GM21515 (cell line): Measurements from ENCODE around the gene IL17RA.

Source experiments
- ATAC-seq: cut with Tn5 transposase; IDR thresholded peaks from one replicate; pipeline ENCODE4 v1.9.1; 2021; ENCODE audit not compliant: unreplicated experiment

Gene IL17RA

DNA sequence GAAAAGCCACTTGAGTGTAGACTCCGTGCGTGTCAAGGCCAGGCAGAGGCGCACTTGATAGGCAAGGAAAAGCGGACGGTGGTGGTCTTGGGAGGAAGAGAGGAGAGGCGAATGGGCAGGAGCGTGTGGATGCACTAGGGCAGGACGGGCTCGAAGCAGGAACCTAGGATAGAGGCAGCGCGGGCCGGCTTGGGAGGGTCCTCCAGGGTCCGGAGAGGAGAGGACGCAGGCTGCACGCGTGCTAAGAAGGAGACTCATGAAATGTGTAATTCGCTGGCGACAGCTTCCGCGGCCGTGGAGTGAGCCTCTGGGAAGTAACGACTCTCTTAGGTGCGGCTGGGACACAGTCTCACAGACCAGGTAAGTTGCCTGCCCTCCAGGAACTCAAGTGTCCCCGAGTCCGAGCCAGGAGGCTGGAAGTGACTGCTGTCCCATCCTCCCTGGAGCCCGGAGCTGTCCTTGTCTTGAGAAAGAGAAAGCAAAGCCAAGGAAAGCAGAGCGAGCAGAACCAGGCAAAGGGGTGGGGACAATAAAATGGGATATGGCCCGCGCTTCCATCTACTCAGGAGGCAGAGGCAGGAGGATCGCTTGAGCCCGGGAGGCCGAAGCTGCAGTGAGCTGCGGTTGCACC, 874 bp upstream of the IL17RA start:
- no peak for ATAC-seq

DNA sequence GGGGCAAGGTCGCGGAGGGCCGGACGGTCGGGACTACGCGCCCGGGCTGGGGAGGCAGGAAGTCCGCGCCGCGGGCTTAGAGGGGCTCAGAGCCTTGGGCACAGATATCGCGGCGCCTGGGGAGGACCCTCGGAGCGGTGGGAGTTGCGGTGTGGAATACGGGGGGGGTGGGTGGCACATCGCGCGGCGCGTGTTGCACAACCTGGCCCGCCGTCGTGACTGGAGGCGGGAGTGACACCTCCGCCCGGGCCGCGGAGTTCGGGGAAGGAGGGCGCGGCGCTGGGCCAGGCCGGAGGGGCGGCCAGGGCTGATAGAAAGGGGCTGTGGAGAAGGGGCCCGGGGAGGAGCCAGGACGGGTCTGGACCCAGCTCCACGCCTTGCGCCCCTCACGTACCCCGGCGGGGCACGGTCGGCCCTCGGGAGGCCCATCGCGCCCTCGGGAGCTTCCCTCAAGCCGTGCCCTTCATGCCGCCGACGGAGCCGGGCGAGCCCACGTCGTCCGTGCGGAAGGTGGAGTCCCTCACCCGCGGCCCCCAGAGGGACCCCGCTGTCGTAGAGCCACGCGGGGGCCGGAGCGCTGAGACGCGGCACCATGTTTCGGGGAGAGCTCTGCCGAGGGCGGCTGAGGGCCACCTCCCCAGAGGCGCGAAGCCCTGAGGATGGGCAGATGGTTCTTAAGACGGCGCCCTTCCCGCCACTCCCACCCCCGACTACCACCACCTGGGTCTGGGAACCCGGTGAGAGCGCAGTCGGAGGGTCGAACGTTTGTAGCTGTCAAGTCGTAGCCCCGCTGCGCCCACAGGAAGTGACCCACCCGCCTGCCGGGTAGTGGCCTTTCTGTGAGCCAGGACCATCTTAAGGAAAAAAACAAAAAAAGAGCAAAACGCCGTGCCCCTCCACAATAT, 729 bp downstream of the IL17RA start:
- no peak for ATAC-seq

DNA sequence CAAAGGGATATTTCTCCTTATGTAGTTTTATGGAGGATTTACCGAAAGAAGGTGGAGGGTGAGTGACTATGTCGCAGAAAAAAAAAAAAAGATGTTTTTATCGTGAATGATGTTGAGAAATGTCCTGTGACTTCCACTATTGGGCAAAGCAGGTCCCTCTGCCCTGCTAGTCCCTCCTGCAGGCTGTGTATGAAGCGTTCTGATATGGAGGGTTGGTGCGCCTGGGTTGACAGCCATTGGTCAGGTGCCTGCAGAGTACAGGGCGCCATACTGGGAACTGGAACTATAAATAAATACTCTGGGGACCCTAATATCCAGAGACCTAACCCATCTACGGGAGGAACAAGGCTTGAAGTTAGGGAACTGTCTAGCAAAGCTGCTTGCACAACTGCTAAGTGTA, 1.5 kb downstream of the IL17RA start:
- no peak for ATAC-seq

DNA sequence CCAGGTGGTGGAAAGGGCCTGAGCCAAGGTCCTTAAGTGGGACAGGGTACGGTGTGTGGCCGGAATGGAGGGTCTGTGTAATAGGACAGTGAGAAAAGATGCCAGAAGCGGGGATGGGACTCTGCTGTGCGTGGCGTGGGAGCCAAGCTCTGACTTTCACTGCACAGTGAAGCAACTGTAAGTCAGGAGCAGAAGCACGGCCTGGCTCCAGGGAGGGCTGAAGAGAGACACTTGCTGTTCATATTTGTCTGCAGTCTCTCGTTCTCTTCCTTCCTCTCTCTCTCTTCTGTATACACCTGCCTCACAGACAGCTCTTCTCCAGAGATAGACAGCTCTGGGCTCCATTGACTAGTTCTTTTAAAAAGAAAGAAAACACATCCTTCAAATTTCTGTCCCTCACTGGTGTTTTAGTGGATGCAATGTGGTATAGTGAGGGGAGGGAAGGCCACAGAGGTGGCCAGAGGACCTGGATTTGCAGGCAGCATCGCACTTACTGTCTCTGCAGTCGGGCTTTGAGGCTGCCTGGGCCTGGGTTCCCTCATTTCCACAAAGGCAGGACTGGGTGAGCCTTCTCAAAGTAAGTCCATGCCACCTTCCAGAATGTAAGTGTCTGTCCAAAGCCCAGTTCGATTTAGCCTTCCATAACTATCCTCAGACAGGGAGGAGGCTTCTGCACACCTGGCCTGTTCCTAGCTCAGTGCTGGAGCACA, 2.1 kb downstream of the IL17RA start:
- no peak for ATAC-seq

DNA sequence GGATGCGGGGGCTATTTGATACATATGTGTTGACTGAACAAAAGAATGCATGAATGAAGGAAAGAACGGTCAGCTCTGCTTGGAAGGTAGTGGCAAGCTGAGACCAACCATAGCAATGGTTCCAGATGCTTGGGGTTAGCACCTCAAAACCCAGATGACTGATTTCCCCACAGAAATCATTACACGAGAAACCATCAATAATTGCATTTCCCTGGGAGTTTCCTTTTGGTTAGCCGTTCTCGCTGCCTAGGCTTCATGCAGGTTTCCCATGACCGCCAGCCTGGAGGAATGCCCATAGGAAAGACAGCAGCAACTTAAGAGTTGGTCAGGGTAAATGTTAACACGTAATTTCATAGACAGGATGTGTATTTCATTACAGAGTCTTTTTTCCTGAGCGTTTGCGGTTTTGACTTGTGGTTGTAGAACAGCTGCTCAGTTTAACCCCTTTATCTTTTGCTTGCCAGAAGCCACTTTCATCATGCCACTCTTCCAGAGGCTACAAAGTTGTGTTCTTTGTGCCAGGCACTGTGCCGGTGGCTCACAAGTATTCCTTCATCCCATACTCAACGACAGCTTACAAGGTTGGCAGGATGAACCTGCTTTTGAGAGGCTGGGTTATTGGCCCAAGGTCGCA, 2.8 kb downstream of the IL17RA start:
- ATAC-seq, result peak; percentile 37

DNA sequence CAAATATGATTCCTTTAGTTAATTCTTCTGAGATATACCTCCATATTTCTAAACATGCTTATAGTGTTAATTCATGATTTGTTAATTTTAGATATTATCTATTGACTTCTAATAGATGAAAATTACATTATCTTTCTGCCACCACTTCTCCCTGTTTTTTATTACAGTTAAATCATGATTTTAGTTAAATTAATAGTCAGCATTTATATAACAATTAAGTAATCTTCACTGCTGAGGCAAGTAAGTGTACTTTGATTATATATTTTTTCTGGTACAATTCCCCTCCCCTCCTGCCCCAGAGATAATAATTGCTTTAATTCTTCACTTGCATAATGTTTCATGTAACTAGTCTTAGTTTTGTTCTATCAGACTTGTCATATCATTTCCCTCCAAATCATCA, 5.8 kb downstream of the IL17RA start:
- no peak for ATAC-seq

DNA sequence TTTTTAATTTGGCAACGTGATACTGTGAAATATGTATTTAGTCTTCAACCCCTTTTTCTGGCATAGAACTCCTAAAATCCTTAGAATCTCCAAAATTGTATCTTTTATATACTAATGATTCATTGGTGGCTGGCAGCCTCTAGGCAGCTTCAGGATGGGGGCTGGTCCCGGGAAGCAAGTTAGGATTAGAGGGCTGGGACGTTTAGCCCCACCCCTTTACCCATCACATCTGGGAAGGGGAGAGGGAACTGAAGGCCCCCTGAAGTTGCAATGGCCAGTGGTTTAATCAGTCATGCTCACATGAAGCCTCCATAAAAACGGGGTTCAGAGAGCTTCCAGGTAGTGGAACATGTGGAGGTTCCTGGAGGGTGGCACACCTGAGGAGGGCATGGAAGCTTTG, 7.1 kb downstream of the IL17RA start:
- ATAC-seq, result no peak

DNA sequence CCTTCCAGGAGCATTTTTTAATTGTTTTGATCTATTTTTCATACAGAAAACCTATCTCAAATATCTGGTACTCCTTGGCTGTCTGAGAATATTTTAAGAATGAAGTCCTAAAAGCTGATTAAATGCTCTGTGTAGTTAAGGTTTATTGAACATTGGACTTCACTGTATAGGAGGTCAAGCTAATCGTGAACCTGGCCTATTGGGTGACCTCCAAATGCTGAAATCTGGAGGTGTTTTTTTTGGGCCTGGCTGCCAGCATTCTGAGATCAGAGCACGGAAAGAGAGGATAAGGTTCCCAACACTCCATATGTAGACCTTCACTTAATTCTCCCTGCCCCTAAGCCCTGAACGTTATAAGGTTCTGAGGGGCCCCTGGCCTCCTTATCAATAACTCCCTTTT, 8.3 kb downstream of the IL17RA start:
- ATAC-seq, result no peak

DNA sequence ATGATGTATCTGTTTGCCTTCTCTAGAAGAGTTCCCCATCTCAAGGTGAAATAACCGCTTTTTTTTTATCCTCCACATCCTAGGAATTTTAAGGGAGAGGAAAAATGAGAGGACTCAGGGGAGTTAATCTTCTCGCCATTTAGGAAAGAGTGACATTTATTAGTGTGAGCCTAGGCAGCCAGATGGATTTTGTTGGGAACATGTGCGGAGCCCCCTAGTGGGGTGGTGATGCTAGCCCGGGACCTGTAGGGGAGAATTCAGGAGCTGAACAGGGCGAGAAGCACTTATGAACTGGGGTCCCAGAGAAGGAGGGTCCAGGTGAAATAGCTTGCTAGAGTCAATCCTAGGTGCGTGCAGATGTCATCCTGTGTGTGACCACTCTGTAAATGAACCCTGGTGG, 10.7 kb downstream of the IL17RA start:
- ATAC-seq, result no peak

DNA sequence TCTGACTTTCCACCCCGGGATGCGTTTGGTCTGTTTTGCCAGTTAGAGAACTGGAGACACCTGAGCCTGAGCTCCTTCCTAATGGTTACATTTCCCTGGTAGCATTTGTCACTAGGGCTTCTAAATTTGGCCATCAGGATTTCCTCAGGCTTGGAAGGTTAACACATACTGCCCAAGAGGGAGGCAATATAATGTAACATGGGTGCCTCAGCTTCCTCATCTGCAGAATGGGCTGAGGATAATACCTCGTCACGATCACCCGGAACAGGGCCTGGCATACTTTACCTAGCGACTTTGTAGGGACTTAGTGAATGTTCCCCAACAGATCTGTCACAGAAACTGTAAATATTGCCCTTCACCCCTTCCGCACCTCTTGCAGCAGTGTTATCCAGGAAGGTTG, 11.3 kb downstream of the IL17RA start:
- no peak for ATAC-seq

DNA sequence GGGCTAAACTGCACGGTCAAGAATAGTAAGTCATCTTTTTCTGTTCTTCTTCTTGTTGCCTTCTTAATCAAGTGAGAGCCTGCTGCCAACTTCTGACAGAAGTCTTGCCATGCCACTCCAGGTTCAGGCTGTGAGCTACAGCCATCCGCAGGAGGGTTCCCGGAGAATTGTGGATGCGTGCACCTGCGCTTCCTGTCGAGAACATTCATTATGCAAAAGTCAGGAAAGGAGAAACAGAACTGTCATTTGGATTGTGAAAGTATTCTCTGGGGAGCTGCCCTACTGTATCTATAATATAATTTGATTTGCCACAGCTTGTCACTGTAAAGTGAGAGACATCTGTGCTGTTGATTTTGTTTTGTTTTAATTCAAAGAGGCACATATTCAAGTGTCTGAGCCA, 12.3 kb downstream of the IL17RA start:
- no peak for ATAC-seq

DNA sequence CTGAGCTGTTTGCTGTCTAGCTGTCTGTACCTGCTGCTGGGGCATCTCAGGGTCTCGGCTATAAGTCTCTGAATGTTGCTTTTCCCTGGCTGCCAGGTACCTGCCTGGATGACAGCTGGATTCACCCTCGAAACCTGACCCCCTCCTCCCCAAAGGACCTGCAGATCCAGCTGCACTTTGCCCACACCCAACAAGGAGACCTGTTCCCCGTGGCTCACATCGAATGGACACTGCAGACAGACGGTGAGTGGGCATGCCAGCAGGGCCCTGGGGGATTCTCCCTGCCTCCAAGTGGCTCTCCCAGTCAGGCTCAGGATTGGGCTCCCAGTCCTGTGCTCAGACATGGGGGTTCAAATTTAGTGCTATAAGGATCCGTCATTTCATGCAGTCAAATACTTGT, 12.9 kb downstream of the IL17RA start:
- no peak for ATAC-seq

DNA sequence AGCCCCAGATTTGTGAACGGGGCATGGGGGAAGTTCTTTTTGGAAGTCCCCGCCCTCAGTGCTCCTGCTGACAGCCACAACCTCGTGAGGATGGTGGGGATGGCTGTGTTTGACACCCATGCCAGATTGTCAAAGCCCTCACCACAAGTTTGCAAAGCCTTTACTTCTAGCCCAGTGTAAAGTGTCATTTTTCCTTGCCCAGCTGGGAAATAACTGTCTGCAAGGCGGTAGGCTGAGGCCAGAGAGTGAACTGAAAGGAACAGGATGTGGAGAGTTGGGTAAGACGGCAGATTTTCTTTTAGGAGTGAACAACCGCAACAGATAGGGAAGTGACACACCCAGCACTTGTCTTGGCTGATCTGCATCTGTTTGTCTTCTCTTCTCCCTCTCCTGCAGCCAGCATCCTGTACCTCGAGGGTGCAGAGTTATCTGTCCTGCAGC, 13.6 kb downstream of the IL17RA start:
- no peak for ATAC-seq

DNA sequence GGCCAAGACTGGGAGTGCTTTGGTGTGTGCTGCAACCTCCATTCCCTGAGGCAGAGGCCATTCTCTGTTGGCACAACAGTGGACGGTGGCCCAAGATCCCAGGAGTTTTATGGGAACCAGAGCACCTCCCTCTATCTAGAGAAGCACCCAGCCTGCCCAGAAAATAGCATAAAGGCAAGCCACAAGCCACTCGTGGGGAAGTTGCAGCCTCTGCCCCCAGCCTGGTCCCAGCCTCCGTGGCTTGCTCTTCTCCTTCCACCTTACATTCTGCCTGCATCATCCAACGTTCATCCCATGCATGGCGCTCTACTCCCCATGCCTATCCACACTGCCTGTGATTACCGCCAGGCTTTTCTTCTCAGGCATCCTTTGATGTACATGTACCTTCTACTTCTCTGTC, 15.8 kb downstream of the IL17RA start:
- ATAC-seq, result no peak

DNA sequence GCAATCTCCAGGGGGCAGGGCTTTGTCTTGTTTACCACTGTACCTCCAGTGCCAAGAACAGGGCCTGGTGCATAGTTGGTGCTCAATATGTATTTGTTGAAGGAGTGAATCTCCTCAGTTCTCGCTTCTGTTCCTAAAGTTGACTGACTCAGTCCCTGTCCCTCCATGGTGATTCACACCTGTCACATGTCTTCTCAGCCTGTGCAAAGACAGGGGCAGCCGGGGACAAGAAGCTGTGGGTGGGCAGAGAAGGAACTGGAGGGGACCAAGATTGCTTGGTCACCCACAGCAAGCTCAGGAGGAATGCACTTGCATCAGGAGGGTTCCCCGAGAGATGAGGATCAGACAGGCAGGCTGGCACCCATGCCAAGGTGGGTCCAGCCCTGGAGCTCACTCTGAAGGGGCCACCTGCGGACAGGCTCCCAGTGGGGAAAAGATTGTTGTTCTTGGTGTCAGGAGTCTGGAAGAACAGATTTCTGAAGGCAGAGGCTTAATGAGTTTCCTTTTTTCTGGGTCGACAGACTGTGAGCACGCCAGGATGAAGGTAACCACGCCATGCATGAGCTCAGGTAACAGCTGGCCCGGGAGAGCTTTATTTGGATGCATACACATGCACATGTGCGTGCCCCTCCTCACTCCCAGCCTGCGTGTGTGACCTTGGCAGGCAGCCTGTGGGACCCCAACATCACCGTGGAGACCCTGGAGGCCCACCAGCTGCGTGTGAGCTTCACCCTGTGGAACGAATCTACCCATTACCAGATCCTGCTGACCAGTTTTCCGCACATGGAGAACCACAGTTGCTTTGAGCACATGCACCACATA, 16.9 kb downstream of the IL17RA start:
- no peak for ATAC-seq

DNA sequence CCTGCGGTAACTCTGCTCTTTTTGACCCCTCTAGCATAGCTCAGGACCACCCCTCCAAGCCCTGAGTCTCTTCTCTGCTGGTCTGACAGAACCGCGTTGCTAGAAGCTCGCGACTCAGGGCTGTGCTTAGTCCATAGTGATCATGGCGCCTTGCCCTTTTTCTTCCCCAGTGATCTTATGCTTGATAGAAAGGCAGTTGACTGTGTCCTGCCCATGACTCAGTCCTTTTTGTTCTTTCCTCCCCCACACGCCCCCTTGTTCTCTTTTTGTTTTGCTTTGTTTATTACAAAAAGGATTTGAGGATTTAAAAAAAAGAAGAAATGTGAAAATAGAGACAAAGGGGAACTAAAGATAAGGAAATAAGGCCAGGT, 17.5 kb downstream of the IL17RA start:
- ATAC-seq, result no peak

DNA sequence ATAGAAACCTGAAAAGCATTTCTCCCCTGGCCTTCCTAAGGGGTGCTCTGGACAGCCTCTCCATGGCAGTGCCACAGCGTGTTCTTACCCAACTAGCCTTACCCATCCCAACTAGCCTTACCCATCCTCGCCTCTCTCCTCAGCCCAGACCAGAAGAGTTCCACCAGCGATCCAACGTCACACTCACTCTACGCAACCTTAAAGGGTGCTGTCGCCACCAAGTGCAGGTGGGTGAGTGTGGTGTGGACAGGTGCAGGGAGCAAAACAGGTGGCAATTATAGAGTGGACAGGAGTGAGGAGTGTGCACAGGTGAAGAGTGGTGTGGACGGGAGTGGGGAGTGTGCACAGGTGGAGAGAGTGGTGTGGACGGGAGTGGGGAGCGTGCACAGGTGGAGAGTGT, 18.6 kb downstream of the IL17RA start:
- no peak for ATAC-seq

DNA sequence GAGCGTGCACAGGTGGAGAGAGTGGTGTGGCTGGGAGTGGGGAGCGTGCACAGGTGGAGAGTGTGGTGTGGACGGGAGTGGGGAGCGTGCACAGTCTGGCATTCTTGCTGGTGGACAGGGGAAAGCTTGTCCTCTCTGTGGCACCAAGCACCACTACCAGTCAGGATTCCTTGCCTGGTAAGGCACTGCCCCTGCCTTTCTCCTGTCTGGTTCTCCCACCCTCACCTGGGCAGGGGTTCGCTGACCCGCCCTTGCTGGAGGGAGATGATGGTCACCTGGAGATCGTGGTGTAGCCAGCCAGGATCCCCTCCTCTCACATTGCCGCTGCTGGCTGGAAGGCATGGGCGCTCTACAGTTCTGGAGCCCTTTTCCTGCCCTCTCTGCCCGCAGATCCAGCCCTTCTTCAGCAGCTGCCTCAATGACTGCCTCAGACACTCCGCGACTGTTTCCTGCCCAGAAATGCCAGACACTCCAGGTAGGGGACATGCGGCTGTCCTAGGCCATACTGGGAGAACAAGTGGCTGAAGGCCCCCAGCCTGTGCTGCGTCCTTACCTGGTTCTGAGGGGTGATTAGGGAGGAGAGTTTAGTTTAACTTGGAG, 19.6 kb downstream of the IL17RA start:
- ATAC-seq, result no peak

DNA sequence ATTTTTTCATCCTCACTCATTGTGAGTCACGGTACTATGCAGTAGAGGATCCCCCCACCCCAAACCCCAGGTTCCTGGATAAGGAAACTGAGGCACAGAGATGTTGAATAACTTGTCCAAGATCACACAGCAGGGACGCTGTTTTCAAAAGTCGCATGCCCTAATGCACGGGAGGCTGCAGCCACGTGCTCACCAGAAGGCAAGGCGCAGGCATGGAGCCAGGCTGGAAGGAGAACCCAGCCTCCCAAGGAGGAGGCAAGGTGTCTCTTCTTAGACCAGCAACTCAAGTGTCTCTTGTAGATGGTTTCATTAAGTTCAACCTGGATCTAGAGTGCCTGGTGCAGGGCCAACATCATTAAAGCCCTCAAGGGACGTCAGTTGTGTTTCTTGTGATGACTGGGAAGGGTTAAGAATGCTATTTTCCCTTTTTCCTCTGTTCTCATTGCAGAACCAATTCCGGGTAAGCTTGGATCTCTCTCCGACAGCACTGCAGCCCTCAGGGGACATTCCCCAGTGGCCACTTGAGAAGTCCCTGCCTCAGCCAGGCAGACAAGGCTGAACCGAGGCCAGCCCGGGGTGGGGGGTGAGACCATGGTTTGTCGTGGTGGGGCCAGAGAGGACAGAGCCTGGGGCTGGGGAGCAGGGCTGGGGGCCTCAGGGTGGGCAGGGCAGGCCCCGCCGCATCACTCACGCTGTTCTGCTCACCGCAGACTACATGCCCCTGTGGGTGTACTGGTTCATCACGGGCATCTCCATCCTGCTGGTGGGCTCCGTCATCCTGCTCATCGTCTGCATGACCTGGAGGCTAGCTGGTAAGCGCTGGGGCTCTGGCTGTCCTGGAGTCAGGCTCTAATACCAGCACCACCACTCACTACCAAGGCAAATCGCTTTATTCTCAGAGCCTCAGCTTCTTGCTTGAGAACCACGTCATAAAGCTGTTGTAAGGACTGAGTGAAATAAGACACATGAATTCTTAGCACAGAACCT, 20.6 kb downstream of the IL17RA start:
- ATAC-seq, result no peak
